Left lung (tissue), 10 donors: ENCODE measurements around the gene GTF2F1. TPM values are rescaled to one million over a fixed set of nuclear protein-coding genes. Genes with fewer than 3 reads are reported as not detected.
A peak's percentile ranks its signal among the peaks of the same experiment; 100 is the strongest.

Experiments used
- ATAC-seq: fragments of 200-7000 bp; cut with Tn5 transposase; one replicate; pipeline ENCODE4 v1.9.1; 2020; ENCODE audit warnings: moderate library complexity
- DNase-seq, 4 donors: peaks; one replicate each; pipeline ENCODE4 v3.0.0-alpha.2; 2013 to 2020
- H3K27ac ChIP-seq, 2 donors: fragments of 200-600 bp; sonication (generic) in 1 of 2; one replicate each; pipeline versions ENCODE4 v1.5.0 to v1.8.0; 2020 to 2021
- H3K27me3 ChIP-seq, 2 donors: fragments of 200-600 bp; sonication (generic) in 1 of 2; one replicate each; pipeline versions ENCODE4 v1.5.0 to v1.8.0; 2020 to 2021
- H3K36me3 ChIP-seq, 2 donors: fragments of 200-600 bp; sonication (generic) in 1 of 2; one replicate each; pipeline versions ENCODE4 v1.5.0 to v1.8.0; 2020 to 2021
- H3K4me1 ChIP-seq, 2 donors: fragments of 200-600 bp; one replicate each; pipeline ENCODE4 v1.8.0; 2021
- H3K4me3 ChIP-seq, 2 donors: fragments of 200-600 bp; sonication (generic) in 1 of 2; one replicate each; pipeline versions ENCODE4 v1.5.0 to v1.8.0; 2020 to 2021; ENCODE audit warnings: mild to moderate bottlenecking in 1 of 2
- H3K9me3 ChIP-seq, 2 donors: fragments of 200-600 bp; sonication (generic) in 1 of 2; one replicate each; pipeline versions ENCODE4 v1.5.0 to v1.8.0; 2020 to 2021
- intact Hi-C, 2 donors: fragments of 100-400 bp; cut with DNase I; formaldehyde crosslinking; loops; one replicate each; pipeline versions ENCODE4 v1.11.2 to v1.14.2; 2022
- polyA plus RNA-seq, 6 donors: library from polyadenylated mRNA; unstranded; fragments of 120-200 nt; gene quantifications; one replicate each; pipeline ENCODE4 v1.2.1, GENCODE V29; 2013; ENCODE audit not compliant: insufficient read length in 6 of 6
- total RNA-seq, 2 donors: library from RNA; stranded (reverse); fragmentation: NEBNext Ultra II Directional; extraction: Animal tissue kit (Norgen Biotek cat#: 25700); gene quantifications; one replicate each; pipeline ENCODE4 v1.2.1, GENCODE V29; 2021
- TF ChIP-seq, protein P1 (sequence below), 2 donors: fragments of 200-600 bp; sonication (generic) in 1 of 2; IDR thresholded peaks; one replicate each; pipeline versions ENCODE4 v1.5.0 to v1.8.0; 2021; ENCODE audit warnings: antibody characterized with exemption in 2 of 2
- donor health status: DM: no; HTN: yes; CAD: no.
- donor health status: DM: no; HTN: no; CAD: no.

The GTF2F1 gene
- total and polyA plus RNA-seq, 8 donors: 39.6 to 99.1 (median 76.4) TPM

DNA sequence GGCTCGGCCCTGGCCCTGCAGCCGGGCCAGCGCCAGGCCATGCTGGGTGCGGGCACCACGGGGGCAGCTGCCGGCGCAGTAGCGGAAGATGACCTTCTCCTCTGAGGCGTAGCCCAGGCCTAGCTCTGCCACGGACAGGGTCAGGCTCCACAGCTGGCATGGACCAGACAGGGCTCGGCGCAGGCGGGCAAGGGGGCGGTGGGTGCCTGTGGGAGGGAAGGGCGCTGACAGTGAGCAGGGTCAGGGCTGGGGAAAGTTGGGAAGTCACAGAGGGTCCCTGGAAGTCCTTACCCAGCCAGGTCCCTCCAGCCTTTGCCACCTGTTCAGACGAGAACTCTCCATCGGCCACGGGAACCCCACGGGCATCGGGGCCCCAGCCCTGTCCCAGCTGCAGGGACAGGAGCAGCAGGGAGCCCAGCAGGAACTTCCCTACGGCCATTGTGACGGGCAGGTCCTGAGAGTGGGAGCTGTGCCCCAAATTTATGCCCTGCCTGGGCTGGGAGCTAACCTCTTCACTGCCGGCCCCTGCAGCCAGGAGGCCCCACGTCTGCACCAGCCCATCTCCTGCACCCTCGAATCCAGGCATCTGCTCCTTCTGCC lies 17.5 kb downstream of the GTF2F1 start, which contains the start of gene PSPN:
PSPN (minus strand) TSS at position 523 of the 600 bp plus-strand sequence; CDS start at position 439, 84 bp downstream.
- no peaks in the 10 kb centered on the region for H3K9me3 ChIP-seq
- H3K27ac ChIP-seq: no peak within 1 kb of the TSS
- TF ChIP-seq, protein P1, sequence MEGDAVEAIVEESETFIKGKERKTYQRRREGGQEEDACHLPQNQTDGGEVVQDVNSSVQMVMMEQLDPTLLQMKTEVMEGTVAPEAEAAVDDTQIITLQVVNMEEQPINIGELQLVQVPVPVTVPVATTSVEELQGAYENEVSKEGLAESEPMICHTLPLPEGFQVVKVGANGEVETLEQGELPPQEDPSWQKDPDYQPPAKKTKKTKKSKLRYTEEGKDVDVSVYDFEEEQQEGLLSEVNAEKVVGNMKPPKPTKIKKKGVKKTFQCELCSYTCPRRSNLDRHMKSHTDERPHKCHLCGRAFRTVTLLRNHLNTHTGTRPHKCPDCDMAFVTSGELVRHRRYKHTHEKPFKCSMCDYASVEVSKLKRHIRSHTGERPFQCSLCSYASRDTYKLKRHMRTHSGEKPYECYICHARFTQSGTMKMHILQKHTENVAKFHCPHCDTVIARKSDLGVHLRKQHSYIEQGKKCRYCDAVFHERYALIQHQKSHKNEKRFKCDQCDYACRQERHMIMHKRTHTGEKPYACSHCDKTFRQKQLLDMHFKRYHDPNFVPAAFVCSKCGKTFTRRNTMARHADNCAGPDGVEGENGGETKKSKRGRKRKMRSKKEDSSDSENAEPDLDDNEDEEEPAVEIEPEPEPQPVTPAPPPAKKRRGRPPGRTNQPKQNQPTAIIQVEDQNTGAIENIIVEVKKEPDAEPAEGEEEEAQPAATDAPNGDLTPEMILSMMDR (IDR thresholded peaks at IDR 0.05): no peak
- peaks cover 3 to 12% of the 10 kb centered on the region in 2 donors for H3K4me1 ChIP-seq
- no peak within 1 kb of the TSS for H3K4me3 ChIP-seq
- intact Hi-C loops: no loop called here
- peaks cover 0 to 39% of the 10 kb centered on the region in 2 donors for H3K36me3 ChIP-seq
- no peak for ATAC-seq
- no peaks in the 10 kb centered on the region for H3K27me3 ChIP-seq
- no peak for DNase-seq

DNA sequence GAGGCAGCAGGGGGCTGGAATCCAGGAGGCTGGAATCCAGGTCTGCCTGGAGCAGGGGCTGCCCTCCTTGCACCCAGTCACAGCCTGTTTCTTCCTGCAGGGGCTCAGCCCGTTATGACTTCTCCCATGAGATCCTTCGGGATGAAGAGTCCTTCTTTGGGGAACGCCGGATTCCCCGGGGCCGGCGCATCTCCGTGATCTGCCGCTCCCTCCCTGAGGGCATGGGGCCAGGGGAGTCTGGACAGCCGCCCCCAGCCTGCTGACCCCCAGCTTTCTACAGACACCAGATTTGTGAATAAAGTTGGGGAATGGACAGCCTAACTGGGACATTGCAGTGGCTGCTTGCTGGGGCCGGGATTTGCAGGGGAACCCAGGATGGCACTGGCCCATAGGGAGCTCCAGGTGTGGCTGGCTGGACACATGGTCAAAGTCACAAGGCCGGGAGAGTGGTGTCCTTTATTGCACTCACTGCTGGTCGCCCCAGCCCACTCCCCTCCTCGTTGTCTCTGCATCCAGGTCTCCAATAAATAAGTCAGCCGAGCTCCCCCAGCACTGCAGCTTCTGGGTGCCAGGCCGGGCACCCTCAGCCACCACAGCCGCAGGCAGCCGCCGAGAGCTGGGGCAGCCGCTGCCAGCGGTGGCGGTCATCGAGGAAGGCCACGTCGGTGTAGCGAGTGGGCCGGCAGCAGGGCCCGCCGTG lies 18.1 kb downstream of the GTF2F1 start:
- Histone ChIP-seq H3K9me3 (no peaks in the 10 kb centered on the region), H3K4me3 (no peak overlapping the region), H3K27me3 (no peaks in the 10 kb centered on the region), H3K27ac (no peak overlapping the region), H3K36me3 (peaks cover 0 to 32% of the 10 kb centered on the region in 2 donors), H3K4me1 (peaks cover 3 to 12% of the 10 kb centered on the region in 2 donors)
- TF ChIP-seq, protein P1 (IDR thresholded peaks at IDR 0.05): no peak
- DNase-seq (no peak), ATAC-seq (no peak)
- intact Hi-C loops: no loop called here

DNA sequence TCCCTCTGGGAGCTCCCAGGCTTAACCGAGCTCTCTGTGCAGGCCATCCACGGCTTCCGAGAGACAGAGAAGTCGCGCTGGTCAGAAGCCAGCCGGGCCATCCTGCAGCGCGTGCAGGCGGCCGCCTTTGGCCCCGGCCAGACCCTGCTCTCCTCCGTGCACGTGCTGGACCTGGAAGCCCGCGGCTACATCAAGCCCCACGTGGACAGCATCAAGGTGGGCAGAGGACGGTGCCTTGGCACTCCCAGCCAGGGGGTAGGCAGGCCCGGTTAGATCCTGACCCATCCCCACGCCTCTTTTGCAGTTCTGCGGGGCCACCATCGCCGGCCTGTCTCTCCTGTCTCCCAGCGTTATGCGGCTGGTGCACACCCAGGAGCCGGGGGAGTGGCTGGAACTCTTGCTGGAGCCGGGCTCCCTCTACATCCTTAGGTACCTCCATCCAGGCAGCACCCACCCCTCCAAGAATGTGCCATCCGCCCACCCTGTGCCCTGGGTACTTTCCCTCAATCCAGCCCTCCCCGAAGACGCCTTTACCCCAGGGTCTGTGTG lies 18.7 kb downstream of the GTF2F1 start:
- H3K27ac ChIP-seq: peak overlapping the region in 1 of 2 donors; percentile 53
- TF ChIP-seq, protein P1 (IDR thresholded peaks at IDR 0.05): no peak
- intact Hi-C loops: no loop called here
- H3K4me3 ChIP-seq: peak overlapping the region in 1 of 2 donors; percentile 93
- no peaks in the 10 kb centered on the region for H3K9me3 ChIP-seq
- H3K4me1 ChIP-seq: peaks cover 3 to 12% of the 10 kb centered on the region in 2 donors
- ATAC-seq: no peak
- no peaks in the 10 kb centered on the region for H3K27me3 ChIP-seq
- H3K36me3 ChIP-seq: peaks cover 0 to 29% of the 10 kb centered on the region in 2 donors
- DNase-seq: no peak

DNA sequence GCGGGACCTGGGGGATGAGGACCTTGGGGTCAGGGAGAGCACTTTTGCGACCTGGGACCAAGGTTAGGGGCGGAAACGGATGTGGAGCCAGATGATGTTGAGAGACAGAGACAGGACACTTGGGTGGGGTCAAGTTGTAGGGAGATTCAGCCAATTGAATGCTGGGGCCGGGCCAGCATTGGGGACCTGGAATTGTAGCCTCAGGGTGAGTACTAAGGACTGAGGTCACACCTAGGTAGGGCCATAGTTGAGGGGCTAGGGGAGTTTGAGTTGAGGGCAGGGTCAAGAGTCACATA lies 19.2 kb downstream of the GTF2F1 start:
- peak overlapping the region; percentile 48 to 53 for H3K27ac ChIP-seq
- H3K4me1 ChIP-seq: peaks cover 3 to 12% of the 10 kb centered on the region in 2 donors
- peak overlapping the region; percentile 11 to 93 for H3K4me3 ChIP-seq
- intact Hi-C loops: no loop called here
- H3K9me3 ChIP-seq: no peaks in the 10 kb centered on the region
- TF ChIP-seq, protein P1 (IDR thresholded peaks at IDR 0.05): no peak
- H3K27me3 ChIP-seq: no peaks in the 10 kb centered on the region
- no peak for DNase-seq
- peaks cover 0 to 29% of the 10 kb centered on the region in 2 donors for H3K36me3 ChIP-seq
- no peak for ATAC-seq
